ENCODE results near the gene AGER. TPM values are rescaled to one million over a fixed set of nuclear protein-coding genes. Genes with fewer than 3 reads are reported as not detected.

Gene AGER
- total and polyA plus RNA-seq, 9 of the 15 experiments (the other 6 are each of a cell fraction or from before 2014, with no cell fraction given): 1.2 to 11.5 (median 4.1) TPM

GRCh38 chr6:32177183-32177787 lies 6.8 kb downstream of the AGER start (continued):
- 0 out of 2 replicates have a peak, but pooled peaks have one; percentile 3 for TF ChIP-seq TFE3 (CRISPR knock-in tag; IDR thresholded peaks at IDR 0.05)
- no peak for TF ChIP-seq ZKSCAN3 (CRISPR knock-in tag; IDR thresholded peaks at IDR 0.05)
- no peak; the same call in 1 of the 2 replicates for TF ChIP-seq PML (IDR thresholded peaks at IDR 0.05; ENCODE audit: low read length)
- TF ChIP-seq STAG1 (CRISPR knock-in tag; IDR thresholded peaks at IDR 0.05; ENCODE audit: borderline replicate concordance): no peak
- TF ChIP-seq TEAD2 (tag; IDR thresholded peaks at IDR 0.05): no peak
- TF ChIP-seq BDP1 (IDR thresholded peaks at IDR 0.05; ENCODE audit: insufficient read depth, insufficient read length): no peak
- 0 out of 2 replicates have a peak, but pooled peaks have one; percentile 11 for TF ChIP-seq GTF2E2 (tag; IDR thresholded peaks at IDR 0.05)
- TF ChIP-seq SIN3A (IDR thresholded peaks at IDR 0.05; ENCODE audit: borderline replicate concordance in 2 of 2, control insufficient read depth in 1 of 2, low read depth in 2 of 2, low read length in 2 of 2): peak in 1 of 2 experiments; percentile 38; a peak in 1 of 4 replicates
- peak; percentile 62 for TF ChIP-seq POLR2A (conservative IDR thresholded peaks at IDR 0.05)
- no peak for TF ChIP-seq MCM5 (IDR thresholded peaks at IDR 0.05; ENCODE audit: low read depth)
- TF ChIP-seq STAT5B (CRISPR knock-in tag; IDR thresholded peaks at IDR 0.05): no peak
- TF ChIP-seq, protein P1, sequence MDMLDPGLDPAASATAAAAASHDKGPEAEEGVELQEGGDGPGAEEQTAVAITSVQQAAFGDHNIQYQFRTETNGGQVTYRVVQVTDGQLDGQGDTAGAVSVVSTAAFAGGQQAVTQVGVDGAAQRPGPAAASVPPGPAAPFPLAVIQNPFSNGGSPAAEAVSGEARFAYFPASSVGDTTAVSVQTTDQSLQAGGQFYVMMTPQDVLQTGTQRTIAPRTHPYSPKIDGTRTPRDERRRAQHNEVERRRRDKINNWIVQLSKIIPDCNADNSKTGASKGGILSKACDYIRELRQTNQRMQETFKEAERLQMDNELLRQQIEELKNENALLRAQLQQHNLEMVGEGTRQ (CRISPR knock-in tag; IDR thresholded peaks at IDR 0.05): no peak
- TF ChIP-seq ZFP91 (CRISPR knock-in tag; IDR thresholded peaks at IDR 0.05): 0 out of 2 replicates have a peak, but pooled peaks have one; percentile 35
- TF ChIP-seq, protein P2, sequence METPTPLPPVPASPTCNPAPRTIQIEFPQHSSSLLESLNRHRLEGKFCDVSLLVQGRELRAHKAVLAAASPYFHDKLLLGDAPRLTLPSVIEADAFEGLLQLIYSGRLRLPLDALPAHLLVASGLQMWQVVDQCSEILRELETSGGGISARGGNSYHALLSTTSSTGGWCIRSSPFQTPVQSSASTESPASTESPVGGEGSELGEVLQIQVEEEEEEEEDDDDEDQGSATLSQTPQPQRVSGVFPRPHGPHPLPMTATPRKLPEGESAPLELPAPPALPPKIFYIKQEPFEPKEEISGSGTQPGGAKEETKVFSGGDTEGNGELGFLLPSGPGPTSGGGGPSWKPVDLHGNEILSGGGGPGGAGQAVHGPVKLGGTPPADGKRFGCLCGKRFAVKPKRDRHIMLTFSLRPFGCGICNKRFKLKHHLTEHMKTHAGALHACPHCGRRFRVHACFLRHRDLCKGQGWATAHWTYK (CRISPR knock-in tag; IDR thresholded peaks at IDR 0.05): peak; percentile 56; the same call in 1 of the 2 replicates
- TF ChIP-seq ZBED1 (IDR thresholded peaks at IDR 0.05): peak; percentile 5; the same call in 1 of the 2 replicates
- TF ChIP-seq, protein P3, sequence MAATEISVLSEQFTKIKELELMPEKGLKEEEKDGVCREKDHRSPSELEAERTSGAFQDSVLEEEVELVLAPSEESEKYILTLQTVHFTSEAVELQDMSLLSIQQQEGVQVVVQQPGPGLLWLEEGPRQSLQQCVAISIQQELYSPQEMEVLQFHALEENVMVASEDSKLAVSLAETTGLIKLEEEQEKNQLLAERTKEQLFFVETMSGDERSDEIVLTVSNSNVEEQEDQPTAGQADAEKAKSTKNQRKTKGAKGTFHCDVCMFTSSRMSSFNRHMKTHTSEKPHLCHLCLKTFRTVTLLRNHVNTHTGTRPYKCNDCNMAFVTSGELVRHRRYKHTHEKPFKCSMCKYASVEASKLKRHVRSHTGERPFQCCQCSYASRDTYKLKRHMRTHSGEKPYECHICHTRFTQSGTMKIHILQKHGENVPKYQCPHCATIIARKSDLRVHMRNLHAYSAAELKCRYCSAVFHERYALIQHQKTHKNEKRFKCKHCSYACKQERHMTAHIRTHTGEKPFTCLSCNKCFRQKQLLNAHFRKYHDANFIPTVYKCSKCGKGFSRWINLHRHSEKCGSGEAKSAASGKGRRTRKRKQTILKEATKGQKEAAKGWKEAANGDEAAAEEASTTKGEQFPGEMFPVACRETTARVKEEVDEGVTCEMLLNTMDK (IDR thresholded peaks at IDR 0.05; ENCODE audit: borderline replicate concordance, insufficient read depth, low read depth, low read length, poor library complexity, severe bottlenecking): no peak
